BE2C (cell line): ENCODE data around the gene PHF19.

Source experiments
- DNase-seq: peaks from one replicate; pipeline ENCODE4 v3.0.0-alpha.2; 2020
- H3K27me3 ChIP-seq: fragments of 250-450 bp; sonication (Bioruptor Pico); 2 replicates; pipeline ENCODE4 v1.5.1; 2020; ENCODE audit warnings: mild to moderate bottlenecking
- H3K36me3 ChIP-seq: fragments of 250-450 bp; sonication (Bioruptor Pico); 2 replicates; pipeline ENCODE4 v1.5.1; 2020; ENCODE audit warnings: mild to moderate bottlenecking
- H3K4me1 ChIP-seq: fragments of 250-450 bp; sonication (Bioruptor Pico); 2 replicates; pipeline ENCODE4 v1.5.1; 2020
- H3K4me3 ChIP-seq: 2 replicates; pipeline ENCODE4 v1.5.1; 2011; ENCODE audit warnings: low read depth, low read length
- H3K9me3 ChIP-seq: fragments of 250-450 bp; sonication (Bioruptor Pico); 2 replicates; pipeline ENCODE4 v1.5.1; 2020
- CTCF ChIP-seq: IDR thresholded peaks from 2 replicates; pipeline ENCODE4 v1.5.1; 2012; ENCODE audit warnings: mild to moderate bottlenecking, low read depth, low read length

The PHF19 gene

GRCh38 chr9:120857481-120857880, 19.5 kb downstream of the PHF19 start:
- DNase-seq: no peak
- Histone ChIP-seq H3K4me1 (no peaks in the 10 kb centered on the region), H3K36me3 (peaks cover 38% of the 10 kb centered on the region), H3K9me3 (no peaks in the 10 kb centered on the region), H3K27me3 (no peaks in the 10 kb centered on the region), H3K4me3 (no peak overlapping the region)
- no peak for TF ChIP-seq CTCF

- Histone ChIP-seq H3K27me3 (no peaks in the 10 kb centered on the region), H3K4me1 (no peaks in the 10 kb centered on the region), H3K9me3 (no peaks in the 10 kb centered on the region), H3K4me3 (no peak overlapping the region), H3K36me3 (peaks cover 36% of the 10 kb centered on the region)
- no peak for DNase-seq
- no peak for TF ChIP-seq CTCF
These were observed 20.3 kb downstream of the PHF19 start for GRCh38 chr9:120856700-120857099.

GRCh38 chr9:120855827-120856670, 20.9 kb downstream of the PHF19 start:
- Histone ChIP-seq H3K27me3 (no peaks in the 10 kb centered on the region), H3K36me3 (peaks cover 30% of the 10 kb centered on the region), H3K4me1 (no peaks in the 10 kb centered on the region), H3K4me3 (no peak overlapping the region), H3K9me3 (no peaks in the 10 kb centered on the region)
- DNase-seq: no peak
- TF ChIP-seq CTCF: no peak

GRCh38 chr9:120854596-120855327, 22.2 kb downstream of the PHF19 start:
- Histone ChIP-seq H3K36me3 (peaks cover 19% of the 10 kb centered on the region), H3K4me3 (no peak overlapping the region), H3K4me1 (no peaks in the 10 kb centered on the region), H3K9me3 (no peaks in the 10 kb centered on the region), H3K27me3 (no peaks in the 10 kb centered on the region)
- DNase-seq: no peak
- no peak for TF ChIP-seq CTCF

- H3K4me1 ChIP-seq: no peaks in the 10 kb centered on the region
- no peak overlapping the region for H3K4me3 ChIP-seq
- H3K27me3 ChIP-seq: no peaks in the 10 kb centered on the region
- peaks cover 9% of the 10 kb centered on the region for H3K36me3 ChIP-seq
- no peak for TF ChIP-seq CTCF
- no peak for DNase-seq
- no peaks in the 10 kb centered on the region for H3K9me3 ChIP-seq
These were observed 23.8 kb downstream of the PHF19 start for GRCh38 chr9:120853198-120853597.
